Prostate gland (tissue), 2 donors: ENCODE data around the gene DPY19L1.

Experiments used
- POLR2A ChIP-seq: fragments of 450-650 bp; IDR thresholded peaks from one replicate; pipeline ENCODE4 v1.6.1; 2016; ENCODE audit warnings: antibody characterized with exemption, mild to moderate bottlenecking
- TF ChIP-seq, protein P1 (sequence below), 4 experiments: fragments of 200-600 bp in 2 of 4; fragments of 450-650 bp in 2 of 4; sonication (generic) in 2 of 4; IDR thresholded peaks; 1 replicate in 3 of 4; 2 replicates in 1 of 4; pipeline ENCODE4 v1.5.1; 2016 to 2019; ENCODE audit warnings: antibody characterized with exemption in 4 of 4, mild to moderate bottlenecking in 2 of 4, moderate library complexity in 2 of 4

DNA sequence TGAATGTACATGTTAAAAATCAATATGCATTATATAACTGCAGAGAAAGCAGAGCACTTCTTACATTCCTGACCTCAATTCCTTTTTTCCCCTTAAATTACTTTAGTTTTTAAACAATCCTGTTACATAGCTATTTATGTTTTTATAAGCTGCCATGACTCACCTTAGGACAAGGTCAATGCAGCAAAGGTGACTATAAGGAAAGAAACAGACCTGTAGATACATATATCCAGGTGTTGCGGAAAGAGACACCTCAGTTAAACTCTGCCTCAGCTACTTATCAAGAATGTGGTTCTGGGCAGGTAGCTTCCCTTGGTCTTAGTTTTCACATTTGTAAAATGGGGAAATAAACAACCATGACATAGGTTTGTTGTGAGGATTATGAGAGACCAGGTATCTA lies 105.5 kb downstream of the DPY19L1 start:
- TF ChIP-seq, protein P1, sequence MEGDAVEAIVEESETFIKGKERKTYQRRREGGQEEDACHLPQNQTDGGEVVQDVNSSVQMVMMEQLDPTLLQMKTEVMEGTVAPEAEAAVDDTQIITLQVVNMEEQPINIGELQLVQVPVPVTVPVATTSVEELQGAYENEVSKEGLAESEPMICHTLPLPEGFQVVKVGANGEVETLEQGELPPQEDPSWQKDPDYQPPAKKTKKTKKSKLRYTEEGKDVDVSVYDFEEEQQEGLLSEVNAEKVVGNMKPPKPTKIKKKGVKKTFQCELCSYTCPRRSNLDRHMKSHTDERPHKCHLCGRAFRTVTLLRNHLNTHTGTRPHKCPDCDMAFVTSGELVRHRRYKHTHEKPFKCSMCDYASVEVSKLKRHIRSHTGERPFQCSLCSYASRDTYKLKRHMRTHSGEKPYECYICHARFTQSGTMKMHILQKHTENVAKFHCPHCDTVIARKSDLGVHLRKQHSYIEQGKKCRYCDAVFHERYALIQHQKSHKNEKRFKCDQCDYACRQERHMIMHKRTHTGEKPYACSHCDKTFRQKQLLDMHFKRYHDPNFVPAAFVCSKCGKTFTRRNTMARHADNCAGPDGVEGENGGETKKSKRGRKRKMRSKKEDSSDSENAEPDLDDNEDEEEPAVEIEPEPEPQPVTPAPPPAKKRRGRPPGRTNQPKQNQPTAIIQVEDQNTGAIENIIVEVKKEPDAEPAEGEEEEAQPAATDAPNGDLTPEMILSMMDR (IDR thresholded peaks at IDR 0.05) = no peak
- TF ChIP-seq POLR2A = no peak
